GM19240 (cell line): ENCODE results near the gene SMIM36.
"Not testable (repeated sequence)": the region's sequence is repeated elsewhere in the genome, so short reads cannot be mapped to it uniquely, and the experiment has no call there.

Source experiments
- DNase-seq: peaks from one replicate; pipeline ENCODE4 v3.0.0; 2011; ENCODE audit warnings: low spot score; ENCODE audit not compliant: insufficient read length

SMIM36 gene

GRCh38 chr17:55507669-55508068, 3.6 kb downstream of the SMIM36 start:
- not testable (repeated sequence) for DNase-seq

DNA sequence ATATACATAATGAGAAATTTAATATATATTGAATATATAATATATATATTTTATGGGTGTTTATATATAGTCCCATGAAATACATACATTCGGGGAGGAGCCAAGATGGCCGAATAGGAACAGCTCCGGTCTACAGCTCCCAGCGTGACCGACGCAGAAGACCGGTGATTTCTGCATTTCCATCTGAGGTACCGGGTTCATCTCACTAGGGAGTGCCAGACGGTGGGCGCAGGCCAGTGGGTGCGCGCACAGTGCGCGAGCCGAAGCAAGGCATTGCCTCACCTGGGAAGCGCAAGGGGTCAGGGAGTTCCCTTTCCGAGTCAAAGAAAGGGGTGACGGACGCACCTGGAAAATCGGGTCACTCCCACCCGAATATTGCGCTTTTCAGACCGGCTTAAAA, 9.6 kb downstream of the SMIM36 start:
- DNase-seq, result not testable (repeated sequence)

DNA sequence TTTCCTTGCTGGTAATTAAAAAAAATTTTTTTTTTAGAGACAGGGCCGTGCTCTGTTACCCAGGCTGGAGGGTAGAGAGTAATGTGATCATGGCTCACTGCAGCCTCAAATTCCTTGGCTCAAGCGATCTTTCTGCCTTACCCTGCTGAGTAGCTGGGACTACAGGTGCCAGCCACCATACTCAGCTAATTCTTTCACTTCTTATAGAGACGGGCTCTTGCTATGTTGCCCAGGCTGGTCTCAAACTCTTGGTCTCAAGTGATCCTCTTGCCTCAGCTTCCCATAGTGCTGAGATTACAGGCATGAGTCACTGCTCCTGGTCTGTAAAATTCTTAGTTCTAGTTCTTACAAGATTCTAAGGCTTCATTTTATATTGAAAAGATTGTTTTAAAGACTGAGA, 11.1 kb downstream of the SMIM36 start:
- DNase-seq, result no peak

GRCh38 chr17:55496094-55496881, 15.0 kb downstream of the SMIM36 start:
- DNase-seq, result no peak

DNA sequence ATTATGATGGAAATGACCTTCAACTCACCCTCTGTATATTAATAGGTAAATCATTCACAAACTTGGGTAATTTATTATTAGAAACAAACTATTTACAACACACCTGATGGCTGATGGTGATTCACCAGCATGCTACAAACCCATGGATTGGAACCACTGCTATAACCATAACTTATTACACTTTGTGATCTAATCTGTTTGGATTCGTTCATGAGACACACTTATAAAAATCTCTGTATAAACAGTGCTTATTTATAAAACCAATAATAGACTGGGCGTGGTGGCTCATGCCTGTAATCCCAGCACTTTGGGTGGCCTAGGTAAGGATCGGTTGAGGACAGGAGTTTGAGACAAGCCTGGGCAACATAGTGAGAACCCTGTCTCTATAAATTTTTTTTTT, 16.0 kb downstream of the SMIM36 start:
- no peak for DNase-seq

- DNase-seq, result no peak
These were observed 18.4 kb downstream of the SMIM36 start for GRCh38 chr17:55492781-55493341.

DNA sequence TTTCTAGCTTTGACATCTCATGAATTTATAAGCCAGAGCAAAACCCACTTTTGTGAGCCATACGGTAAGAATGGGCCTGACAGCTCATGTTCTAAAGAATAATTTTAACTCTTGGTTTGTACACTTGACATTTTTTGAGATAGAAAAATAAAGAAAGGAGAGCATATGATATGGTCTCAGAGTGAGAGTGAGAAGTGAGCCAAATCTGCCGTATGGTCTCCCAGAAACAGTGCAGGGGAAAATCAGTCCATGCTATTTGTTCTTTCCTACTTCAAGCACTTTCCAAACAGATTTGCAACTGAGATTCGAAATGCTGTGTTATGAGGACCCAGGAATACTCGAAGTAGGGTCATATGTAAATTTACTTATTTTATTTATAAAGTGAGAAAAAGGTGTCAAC, 20.9 kb downstream of the SMIM36 start:
- DNase-seq, result no peak

DNA sequence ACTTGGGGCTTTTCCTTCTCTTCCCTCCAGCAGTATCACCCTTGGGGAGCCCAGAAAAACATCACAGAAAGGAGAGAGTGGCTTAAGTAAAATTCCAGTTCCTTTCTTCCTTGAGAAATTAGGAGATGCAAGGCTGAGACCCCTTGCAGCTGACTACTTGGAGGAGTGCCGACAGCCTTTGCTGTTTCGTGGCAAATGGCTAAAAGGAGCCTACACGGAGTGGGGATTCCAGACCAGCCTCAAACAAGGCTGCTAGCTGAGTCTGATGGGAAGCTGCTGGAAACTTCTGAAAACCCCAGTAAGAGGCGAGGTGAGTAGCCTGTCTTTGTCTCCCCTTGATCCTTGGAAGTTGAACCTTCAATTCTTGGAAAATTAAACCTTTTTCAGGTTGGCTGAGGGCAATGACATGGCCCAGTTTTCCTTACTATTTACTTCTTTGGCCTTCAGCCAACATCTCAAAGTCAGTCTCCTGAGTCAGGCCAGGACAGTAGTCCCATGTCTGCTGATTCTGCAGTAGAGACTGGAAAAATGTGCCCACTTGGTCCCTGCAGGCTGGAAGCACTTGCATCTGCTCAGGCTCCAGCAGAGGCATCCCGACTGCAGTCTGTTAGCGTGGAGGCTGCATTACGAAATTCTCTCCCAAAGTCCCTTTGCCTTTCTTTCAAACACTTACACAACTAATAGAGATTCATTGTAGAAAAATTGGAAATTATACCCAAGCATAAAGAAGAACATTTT, 23.4 kb downstream of the SMIM36 start:
- DNase-seq, result no peak

- DNase-seq, result no peak
These were observed 26.7 kb downstream of the SMIM36 start for GRCh38 chr17:55484575-55484974.

DNA sequence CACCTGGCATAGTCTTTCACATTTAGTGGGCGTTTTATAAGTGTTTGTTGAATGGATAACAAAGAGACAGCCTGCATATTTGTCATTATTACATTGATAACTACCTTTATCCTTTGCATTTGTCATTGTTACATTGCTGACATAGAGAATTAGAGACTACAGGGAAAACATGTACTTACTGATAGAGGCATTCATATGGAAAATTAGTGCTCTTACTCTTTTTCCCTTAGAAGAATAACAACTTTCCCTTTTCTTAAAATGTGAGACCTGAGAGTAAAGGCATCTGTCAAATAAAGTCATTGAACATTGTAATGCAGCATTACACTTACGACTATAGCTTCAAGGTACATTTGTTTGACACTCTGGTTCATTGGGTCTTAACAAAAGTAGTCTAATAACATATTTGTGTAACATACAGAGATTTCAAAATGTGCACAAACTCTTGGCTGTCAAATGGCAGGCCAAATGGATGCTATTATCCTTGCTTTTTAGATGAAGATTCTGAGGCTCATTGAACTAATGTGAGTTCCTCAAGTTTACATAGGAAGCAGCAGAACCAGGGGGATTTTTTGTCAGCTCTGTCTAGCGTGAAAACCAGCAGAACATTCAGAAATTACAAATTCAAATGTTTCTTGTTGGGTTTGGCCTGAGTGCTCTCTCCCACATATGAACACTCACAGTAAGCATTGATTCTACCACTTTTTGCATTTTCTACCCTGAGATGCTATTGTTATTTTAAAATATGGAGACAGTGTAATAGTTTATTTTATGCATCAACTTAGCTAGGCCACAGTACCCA, 28.5 kb downstream of the SMIM36 start:
- DNase-seq, result no peak

DNA sequence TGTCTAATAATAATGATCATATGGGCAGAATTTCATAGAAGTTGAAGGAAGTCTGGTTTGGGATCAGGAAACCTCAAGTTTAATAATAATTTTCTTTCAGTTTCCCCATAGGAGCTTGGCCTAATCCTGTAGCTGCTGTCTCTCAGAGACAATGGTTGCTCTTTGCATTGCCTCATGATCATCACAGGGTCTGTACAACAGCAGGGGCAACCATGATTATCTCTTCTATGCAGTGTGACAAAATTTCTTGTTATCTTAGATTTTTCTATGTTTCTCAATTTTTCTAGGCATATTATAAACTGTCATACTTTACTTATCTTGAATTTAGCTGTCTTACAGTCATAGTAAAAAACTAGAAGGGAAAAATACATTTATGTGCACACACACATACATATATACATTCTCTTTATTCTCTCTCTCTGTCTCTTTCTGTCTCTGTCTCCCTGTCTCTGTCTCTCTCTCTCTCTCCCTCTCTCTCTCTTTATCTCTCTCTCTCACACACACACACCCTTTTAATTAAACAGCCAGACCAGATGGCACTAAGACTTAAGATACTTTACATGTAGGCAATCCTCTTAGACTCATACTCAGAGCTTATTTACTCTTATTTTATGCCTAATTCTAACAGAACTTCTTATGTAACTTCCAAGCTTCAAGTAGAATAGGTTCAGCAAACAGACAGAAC, 30.5 kb downstream of the SMIM36 start:
- DNase-seq, result no peak

DNA sequence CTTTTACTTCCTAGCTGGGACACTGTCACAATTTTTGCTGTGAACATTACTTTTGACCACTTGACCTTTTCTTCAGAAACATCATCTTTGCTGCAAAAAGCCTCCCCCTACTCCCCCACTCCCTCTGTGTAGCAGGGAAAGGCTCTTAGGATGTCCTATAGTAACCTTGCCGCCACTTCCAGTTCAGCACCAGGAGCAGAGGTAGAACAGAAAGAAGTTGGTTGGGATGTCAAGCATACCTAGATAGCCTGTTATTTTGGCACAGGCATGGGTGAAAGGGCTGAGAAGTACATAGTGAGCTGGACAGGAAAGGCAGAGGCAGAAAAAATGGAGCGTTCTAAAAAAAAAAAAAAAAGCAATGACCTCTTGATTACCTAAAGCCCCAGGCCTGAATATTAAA, 31.3 kb downstream of the SMIM36 start:
- no peak for DNase-seq

DNA sequence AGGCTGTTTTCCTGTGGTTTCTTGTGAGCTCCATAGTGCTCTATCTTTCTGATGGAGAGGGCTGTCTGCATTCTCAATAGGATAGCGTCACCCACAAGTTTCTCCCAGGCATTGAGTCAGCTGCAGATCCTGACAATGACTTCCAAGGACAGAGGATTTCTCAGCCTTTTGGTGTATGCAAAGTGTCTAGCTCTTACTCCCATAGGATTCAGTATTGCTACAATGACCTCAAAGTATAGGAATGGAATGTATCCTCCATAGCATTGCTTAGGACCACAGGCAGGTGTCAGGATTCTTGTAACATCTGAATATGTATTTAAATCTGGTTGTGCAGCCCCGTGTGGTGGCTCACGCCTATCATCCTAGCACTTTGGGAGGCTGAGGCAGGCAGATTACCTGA, 32.3 kb downstream of the SMIM36 start:
- DNase-seq, result no peak

GRCh38 chr17:55466671-55467070, 44.6 kb downstream of the SMIM36 start:
- no peak for DNase-seq

DNA sequence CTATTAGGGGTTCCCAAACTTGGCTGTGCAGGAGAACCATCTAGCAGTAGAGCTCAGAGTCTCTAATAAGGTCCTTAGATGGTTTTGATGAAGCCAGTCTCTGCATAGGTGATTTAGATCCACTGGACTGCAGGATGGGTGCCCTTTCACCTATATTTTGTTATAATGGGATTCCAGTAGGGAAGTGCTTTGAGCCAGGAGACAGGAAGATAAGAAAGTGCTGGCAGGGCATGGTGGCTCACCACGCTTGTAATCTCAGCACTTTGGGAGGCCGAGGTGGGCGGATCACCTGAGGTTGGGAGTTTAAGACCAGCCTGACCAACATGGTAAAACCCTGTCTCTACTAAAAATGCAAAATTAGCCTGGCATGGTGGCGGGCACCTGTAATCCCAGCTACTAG, 45.5 kb downstream of the SMIM36 start:
- not testable (repeated sequence) for DNase-seq

GRCh38 chr17:55463600-55463999, 47.7 kb downstream of the SMIM36 start:
- no peak for DNase-seq

- DNase-seq, result no peak
These were observed 48.5 kb downstream of the SMIM36 start for GRCh38 chr17:55462711-55463110.

DNA sequence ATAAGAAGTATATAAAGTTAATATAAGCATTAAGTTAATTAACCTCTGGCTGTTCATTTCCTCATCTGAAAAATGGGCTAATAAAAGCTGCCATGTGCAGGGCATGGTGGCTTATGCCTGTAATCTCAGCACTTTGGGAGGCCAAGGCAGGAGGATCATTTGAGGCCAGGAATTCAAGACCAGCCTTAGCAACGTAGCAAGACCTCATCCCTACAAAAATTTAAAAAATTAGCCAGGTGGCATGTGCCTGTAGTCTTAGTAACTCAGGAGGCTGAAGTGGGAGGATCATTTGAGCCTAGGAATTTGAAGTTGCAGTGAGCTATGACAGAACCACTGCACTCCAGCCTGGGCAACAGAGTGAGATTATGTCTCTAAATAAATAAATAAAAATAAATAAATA, 49.0 kb downstream of the SMIM36 start:
- DNase-seq, result no peak

GRCh38 chr17:55458978-55459377, 52.3 kb downstream of the SMIM36 start:
- DNase-seq, result no peak

- no peak for DNase-seq
These were observed 52.9 kb downstream of the SMIM36 start for GRCh38 chr17:55458287-55458900.
